GM12864 (cell line): ENCODE data around the gene TEX47.

Experiments
- DNase-seq: peaks from one replicate; pipeline ENCODE4 v3.0.0-alpha.2; 2011; ENCODE audit warnings: low read depth
- H3K4me3 ChIP-seq: 2 replicates; pipeline ENCODE4 v1.5.1; 2011; ENCODE audit warnings: mild to moderate bottlenecking, low read depth, low read length, control low read depth
- TF ChIP-seq, protein P1 (sequence below): IDR thresholded peaks from 2 replicates; pipeline ENCODE4 v1.5.1; 2011; ENCODE audit warnings: low read depth, mild to moderate bottlenecking, moderate library complexity, low read length, control low read depth, inconsistent platforms; ENCODE audit errors: missing control alignments

TEX47 gene

DNA sequence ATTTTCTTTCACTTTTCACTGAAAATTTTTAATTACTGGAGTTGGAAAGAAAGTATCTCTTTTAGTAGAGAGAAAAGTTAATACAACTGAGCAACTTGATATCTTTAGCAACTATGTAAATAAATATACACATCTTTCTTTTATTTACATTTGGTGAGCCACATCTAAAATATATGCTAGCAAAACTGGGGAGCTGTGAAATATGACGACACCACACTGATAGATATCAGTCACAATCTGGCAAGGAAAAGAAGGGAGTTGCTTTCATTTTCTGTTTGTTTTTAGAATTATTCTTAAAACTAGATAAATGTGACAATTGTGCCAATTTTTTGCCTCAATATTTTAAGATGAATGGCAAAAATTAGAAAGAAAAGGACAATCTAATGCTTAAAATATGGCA, 38.7 kb downstream of the TEX47 start:
- TF ChIP-seq, protein P1, sequence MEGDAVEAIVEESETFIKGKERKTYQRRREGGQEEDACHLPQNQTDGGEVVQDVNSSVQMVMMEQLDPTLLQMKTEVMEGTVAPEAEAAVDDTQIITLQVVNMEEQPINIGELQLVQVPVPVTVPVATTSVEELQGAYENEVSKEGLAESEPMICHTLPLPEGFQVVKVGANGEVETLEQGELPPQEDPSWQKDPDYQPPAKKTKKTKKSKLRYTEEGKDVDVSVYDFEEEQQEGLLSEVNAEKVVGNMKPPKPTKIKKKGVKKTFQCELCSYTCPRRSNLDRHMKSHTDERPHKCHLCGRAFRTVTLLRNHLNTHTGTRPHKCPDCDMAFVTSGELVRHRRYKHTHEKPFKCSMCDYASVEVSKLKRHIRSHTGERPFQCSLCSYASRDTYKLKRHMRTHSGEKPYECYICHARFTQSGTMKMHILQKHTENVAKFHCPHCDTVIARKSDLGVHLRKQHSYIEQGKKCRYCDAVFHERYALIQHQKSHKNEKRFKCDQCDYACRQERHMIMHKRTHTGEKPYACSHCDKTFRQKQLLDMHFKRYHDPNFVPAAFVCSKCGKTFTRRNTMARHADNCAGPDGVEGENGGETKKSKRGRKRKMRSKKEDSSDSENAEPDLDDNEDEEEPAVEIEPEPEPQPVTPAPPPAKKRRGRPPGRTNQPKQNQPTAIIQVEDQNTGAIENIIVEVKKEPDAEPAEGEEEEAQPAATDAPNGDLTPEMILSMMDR: no peak
- H3K4me3 ChIP-seq: no peak overlapping the region
- DNase-seq: no peak

DNA sequence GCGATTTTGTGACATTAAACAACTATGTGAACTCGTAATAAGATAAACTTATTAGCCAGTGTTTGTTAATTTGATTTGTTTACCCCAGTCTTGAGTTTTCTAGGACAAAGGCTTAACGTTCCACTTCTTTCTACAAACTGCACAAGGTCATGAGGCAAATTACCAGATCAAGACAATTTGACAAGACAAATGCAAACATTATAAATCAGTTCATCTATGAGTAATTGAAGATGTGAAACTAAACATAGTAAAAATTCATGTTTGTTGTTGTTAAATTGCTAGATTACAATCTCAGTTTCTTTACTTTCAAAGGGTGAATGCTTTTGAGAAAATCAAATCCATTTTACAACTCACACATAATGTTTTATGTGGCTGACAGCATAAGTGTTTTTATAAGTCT, 49.4 kb downstream of the TEX47 start:
- no peak for DNase-seq
- no peak overlapping the region for H3K4me3 ChIP-seq
- TF ChIP-seq, protein P1: no peak
